ENCODE measurements around the gene TFPT. TPM values are rescaled to one million over a fixed set of nuclear protein-coding genes. Genes with fewer than 3 reads are reported as not detected.

Gene TFPT
- total and polyA plus RNA-seq, 10 of the 15 experiments (the other 5 are each of a cell fraction or from before 2014, with no cell fraction given): 1.7 to 40.2 (median 25.6) TPM

GRCh38 chr19:54115109-54116063 is at the start of gene TFPT, which contains the start of gene PRPF31 (continued):
- TF ChIP-seq, protein P1, sequence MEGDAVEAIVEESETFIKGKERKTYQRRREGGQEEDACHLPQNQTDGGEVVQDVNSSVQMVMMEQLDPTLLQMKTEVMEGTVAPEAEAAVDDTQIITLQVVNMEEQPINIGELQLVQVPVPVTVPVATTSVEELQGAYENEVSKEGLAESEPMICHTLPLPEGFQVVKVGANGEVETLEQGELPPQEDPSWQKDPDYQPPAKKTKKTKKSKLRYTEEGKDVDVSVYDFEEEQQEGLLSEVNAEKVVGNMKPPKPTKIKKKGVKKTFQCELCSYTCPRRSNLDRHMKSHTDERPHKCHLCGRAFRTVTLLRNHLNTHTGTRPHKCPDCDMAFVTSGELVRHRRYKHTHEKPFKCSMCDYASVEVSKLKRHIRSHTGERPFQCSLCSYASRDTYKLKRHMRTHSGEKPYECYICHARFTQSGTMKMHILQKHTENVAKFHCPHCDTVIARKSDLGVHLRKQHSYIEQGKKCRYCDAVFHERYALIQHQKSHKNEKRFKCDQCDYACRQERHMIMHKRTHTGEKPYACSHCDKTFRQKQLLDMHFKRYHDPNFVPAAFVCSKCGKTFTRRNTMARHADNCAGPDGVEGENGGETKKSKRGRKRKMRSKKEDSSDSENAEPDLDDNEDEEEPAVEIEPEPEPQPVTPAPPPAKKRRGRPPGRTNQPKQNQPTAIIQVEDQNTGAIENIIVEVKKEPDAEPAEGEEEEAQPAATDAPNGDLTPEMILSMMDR (IDR thresholded peaks at IDR 0.05 in 2 of 3, conservative IDR thresholded peaks at IDR 0.05 in 1 of 3; ENCODE audit: control insufficient read depth in 2 of 3, extremely low read depth in 1 of 3, insufficient read depth in 1 of 3, low read depth in 3 of 3, low read length in 3 of 3): no peak
- peak; percentile 96 for TF ChIP-seq RUNX3 (IDR thresholded peaks at IDR 0.05; ENCODE audit: low read length)
- TF ChIP-seq RAD51 (IDR thresholded peaks at IDR 0.05): peak; percentile 27; the same call in 1 of the 2 replicates
- no peak; the same call in 1 of the 2 replicates for TF ChIP-seq POLR2AphosphoS2 (IDR thresholded peaks at IDR 0.05; ENCODE audit: low read depth, low read length)
- peak; percentile 84 for TF ChIP-seq GATAD2B (conservative IDR thresholded peaks at IDR 0.05; ENCODE audit: low read depth)
- TF ChIP-seq EZH2 (IDR thresholded peaks at IDR 0.05; ENCODE audit: borderline replicate concordance, control insufficient read depth, low read depth, low read length): no peak
- TF ChIP-seq, protein P2, sequence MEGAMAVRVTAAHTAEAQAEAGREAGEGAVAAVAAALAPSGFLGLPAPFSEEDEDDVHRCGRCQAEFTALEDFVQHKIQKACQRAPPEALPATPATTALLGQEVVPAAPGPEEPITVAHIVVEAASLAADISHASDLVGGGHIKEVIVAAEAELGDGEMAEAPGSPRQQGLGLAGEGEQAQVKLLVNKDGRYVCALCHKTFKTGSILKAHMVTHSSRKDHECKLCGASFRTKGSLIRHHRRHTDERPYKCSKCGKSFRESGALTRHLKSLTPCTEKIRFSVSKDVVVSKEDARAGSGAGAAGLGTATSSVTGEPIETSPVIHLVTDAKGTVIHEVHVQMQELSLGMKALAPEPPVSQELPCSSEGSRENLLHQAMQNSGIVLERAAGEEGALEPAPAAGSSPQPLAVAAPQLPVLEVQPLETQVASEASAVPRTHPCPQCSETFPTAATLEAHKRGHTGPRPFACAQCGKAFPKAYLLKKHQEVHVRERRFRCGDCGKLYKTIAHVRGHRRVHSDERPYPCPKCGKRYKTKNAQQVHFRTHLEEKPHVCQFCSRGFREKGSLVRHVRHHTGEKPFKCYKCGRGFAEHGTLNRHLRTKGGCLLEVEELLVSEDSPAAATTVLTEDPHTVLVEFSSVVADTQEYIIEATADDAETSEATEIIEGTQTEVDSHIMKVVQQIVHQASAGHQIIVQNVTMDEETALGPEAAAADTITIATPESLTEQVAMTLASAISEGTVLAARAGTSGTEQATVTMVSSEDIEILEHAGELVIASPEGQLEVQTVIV (IDR thresholded peaks at IDR 0.05; ENCODE audit: borderline replicate concordance, partially characterized antibody): peak; percentile 61
- no peak for TF ChIP-seq NR2C2 (IDR thresholded peaks at IDR 0.05; ENCODE audit: borderline replicate concordance, control insufficient read depth, insufficient read length, low read depth)
- TF ChIP-seq ZBTB40 (IDR thresholded peaks at IDR 0.05; ENCODE audit: borderline replicate concordance): peak; percentile 100
- TF ChIP-seq, protein P3, sequence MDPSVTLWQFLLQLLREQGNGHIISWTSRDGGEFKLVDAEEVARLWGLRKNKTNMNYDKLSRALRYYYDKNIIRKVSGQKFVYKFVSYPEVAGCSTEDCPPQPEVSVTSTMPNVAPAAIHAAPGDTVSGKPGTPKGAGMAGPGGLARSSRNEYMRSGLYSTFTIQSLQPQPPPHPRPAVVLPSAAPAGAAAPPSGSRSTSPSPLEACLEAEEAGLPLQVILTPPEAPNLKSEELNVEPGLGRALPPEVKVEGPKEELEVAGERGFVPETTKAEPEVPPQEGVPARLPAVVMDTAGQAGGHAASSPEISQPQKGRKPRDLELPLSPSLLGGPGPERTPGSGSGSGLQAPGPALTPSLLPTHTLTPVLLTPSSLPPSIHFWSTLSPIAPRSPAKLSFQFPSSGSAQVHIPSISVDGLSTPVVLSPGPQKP (IDR thresholded peaks at IDR 0.05; ENCODE audit: low read depth, low read length): peak; percentile 63; the same call in 1 of the 2 replicates
- TF ChIP-seq, protein P4, sequence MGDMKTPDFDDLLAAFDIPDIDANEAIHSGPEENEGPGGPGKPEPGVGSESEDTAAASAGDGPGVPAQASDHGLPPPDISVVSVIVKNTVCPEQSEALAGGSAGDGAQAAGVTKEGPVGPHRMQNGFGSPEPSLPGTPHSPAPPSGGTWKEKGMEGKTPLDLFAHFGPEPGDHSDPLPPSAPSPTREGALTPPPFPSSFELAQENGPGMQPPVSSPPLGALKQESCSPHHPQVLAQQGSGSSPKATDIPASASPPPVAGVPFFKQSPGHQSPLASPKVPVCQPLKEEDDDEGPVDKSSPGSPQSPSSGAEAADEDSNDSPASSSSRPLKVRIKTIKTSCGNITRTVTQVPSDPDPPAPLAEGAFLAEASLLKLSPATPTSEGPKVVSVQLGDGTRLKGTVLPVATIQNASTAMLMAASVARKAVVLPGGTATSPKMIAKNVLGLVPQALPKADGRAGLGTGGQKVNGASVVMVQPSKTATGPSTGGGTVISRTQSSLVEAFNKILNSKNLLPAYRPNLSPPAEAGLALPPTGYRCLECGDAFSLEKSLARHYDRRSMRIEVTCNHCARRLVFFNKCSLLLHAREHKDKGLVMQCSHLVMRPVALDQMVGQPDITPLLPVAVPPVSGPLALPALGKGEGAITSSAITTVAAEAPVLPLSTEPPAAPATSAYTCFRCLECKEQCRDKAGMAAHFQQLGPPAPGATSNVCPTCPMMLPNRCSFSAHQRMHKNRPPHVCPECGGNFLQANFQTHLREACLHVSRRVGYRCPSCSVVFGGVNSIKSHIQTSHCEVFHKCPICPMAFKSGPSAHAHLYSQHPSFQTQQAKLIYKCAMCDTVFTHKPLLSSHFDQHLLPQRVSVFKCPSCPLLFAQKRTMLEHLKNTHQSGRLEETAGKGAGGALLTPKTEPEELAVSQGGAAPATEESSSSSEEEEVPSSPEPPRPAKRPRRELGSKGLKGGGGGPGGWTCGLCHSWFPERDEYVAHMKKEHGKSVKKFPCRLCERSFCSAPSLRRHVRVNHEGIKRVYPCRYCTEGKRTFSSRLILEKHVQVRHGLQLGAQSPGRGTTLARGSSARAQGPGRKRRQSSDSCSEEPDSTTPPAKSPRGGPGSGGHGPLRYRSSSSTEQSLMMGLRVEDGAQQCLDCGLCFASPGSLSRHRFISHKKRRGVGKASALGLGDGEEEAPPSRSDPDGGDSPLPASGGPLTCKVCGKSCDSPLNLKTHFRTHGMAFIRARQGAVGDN (IDR thresholded peaks at IDR 0.05): 0 out of 2 replicates have a peak, but pooled peaks have one; percentile 47

Measured in GM12878 (cell line).